GM06990 (cell line): ENCODE data around the gene ID3.

Experiments used
- DNase-seq: peaks from one replicate; pipeline ENCODE4 v3.0.0-alpha.2; 2011; ENCODE audit not compliant: insufficient read length; ENCODE audit errors: extremely low read depth
- H3K27me3 ChIP-seq: replicated peaks from 2 replicates; pipeline ENCODE4 v1.6.0; 2011; ENCODE audit warnings: low read length; ENCODE audit not compliant: control insufficient read depth, insufficient read depth
- H3K36me3 ChIP-seq: 2 replicates; pipeline ENCODE4 v1.5.1; 2011; ENCODE audit warnings: low read length; ENCODE audit not compliant: control insufficient read depth, insufficient read depth
- H3K4me3 ChIP-seq: replicated peaks from 2 replicates; pipeline ENCODE4 v1.5.1; 2011; ENCODE audit warnings: low read depth, mild to moderate bottlenecking, control low read depth, low read length
- TF ChIP-seq, protein P1 (sequence below): IDR thresholded peaks from 2 replicates; pipeline ENCODE4 v1.5.1; 2011; ENCODE audit warnings: low read length, control low read depth, mild to moderate bottlenecking, inconsistent platforms; ENCODE audit not compliant: insufficient read depth, poor library complexity, severe bottlenecking

ID3 gene

DNA sequence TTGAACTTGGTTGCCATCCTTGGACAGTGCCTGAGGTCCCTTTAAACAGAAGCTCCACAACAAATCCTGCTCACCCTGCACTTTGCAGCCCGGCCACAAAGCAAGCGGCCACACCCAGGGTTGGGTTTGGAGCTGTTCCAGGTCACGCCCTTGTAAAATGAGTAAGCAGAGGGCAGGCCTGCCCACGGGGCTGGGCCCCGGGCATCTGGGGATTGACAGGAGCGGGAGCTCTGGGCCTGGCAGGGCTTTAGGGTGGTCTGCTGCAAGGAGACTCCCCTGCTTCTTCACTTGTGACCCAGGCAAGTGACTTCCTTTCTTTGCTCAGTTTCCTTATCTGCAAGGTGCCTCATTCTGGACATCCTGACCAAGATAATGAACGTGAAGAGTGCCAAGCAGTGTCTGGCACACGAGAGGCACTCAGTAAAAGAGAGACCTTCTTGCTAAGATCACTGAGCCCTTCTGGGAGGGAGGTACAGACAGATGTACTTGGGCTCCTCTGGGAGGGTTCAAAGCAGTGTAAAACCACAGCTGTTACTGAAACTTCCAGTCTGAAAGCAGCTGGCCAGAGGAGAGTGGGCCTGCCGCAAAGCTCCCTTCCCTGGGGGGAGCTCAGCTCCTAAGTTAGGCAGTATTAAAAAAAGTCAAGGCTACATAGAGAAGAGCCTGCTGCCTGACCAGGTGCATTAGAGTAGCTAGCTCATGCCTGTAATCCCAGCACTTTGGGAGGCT is 30.9 kb downstream of the ID3 start:
- H3K36me3 ChIP-seq = no peaks in the 10 kb centered on the region; the same call in 1 of the 2 replicates
- TF ChIP-seq, protein P1, sequence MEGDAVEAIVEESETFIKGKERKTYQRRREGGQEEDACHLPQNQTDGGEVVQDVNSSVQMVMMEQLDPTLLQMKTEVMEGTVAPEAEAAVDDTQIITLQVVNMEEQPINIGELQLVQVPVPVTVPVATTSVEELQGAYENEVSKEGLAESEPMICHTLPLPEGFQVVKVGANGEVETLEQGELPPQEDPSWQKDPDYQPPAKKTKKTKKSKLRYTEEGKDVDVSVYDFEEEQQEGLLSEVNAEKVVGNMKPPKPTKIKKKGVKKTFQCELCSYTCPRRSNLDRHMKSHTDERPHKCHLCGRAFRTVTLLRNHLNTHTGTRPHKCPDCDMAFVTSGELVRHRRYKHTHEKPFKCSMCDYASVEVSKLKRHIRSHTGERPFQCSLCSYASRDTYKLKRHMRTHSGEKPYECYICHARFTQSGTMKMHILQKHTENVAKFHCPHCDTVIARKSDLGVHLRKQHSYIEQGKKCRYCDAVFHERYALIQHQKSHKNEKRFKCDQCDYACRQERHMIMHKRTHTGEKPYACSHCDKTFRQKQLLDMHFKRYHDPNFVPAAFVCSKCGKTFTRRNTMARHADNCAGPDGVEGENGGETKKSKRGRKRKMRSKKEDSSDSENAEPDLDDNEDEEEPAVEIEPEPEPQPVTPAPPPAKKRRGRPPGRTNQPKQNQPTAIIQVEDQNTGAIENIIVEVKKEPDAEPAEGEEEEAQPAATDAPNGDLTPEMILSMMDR = no peak

DNA sequence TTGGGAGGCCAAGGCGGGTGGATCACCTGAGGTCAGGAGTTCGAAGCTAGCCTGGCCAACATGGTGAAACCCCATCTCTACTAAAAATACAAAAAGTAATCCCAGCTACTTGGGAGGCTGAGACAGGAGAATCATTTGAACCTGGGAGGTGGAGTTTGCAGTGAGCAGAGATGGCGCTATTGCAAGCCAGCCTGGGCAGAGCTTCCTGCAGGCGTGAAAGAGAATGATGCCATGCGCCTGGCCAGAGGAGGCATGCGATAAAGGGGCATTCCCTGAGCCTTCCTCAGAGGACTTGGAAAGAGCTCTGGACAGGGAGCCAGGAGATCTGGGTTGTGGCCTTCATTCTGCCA is 31.4 kb downstream of the ID3 start:
- H3K4me3 ChIP-seq = 0 out of 2 replicates have a peak overlapping the region, but pooled peaks have one; percentile 15
- no peak for DNase-seq
- TF ChIP-seq, protein P1 = peak; percentile 25
- no peaks in the 10 kb centered on the region; the same call in 1 of the 2 replicates for H3K36me3 ChIP-seq
- no peaks in the 10 kb centered on the region for H3K27me3 ChIP-seq

More for the DNA sequence above, 30.9 kb downstream of the ID3 start:
- Histone ChIP-seq H3K27me3 (no peaks in the 10 kb centered on the region), H3K4me3 (peak overlapping the region; percentile 66)
- peak; percentile 75 for DNase-seq

DNA sequence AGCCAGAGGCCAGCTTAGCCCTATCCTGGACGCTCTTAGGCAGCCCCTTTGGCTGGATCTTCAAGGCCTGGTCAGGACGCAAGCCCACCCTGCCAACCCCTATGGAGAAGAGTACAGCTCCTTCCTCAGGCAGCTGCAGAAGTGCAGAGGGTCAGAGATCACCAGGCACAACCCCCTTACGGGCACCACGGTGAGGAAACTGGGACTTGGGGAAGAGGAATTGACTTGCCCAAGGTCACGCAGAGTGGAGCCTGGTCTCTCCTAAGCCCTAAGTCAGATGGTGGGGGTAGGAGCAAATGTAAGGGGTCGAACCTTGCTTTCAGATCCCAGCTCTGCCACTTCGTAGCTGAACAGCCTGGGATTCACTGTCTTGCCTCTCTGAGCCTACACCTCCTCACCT is 31.9 kb downstream of the ID3 start:
- TF ChIP-seq, protein P1 = no peak
- H3K36me3 ChIP-seq = no peaks in the 10 kb centered on the region; the same call in 1 of the 2 replicates
- DNase-seq = no peak

DNA sequence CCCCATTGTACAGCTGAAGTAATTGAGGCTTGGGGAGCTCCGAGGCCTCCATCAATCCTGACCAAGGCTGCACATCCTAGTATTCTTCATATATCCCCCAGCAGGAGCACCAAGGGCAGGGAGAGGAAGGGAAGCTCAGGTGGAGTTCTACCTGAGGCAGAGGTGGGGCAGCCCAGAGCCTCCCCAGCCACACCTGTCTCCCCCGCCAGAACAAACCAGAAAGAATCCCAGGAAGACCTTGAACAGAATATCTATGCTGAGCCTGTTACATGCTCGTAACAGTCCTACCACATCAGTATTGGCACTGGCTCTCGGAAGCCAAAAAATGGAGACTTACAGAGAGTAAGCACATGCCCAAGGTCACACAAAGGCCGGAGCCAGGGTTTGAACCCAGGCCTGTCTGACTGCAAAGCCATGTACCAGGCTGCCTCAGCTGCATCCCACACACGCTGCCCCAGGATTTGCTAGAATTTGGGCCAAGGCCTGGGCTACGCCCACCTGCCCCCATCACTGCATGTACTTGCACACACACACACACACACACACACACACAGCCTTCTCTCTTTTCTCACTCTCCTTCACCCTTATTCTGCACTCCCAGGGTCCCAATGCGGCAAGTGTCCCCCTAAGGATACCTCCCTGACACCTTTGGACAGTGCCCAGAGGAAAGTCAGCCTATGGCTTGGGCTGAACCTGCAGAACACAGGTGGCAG is 32.8 kb downstream of the ID3 start:
- no peak for DNase-seq
- TF ChIP-seq, protein P1 = no peak
- Histone ChIP-seq H3K36me3 (peaks cover 2% of the 10 kb centered on the region), H3K4me3 (no peak overlapping the region), H3K27me3 (no peaks in the 10 kb centered on the region)

More for the DNA sequence above, 31.9 kb downstream of the ID3 start:
- Histone ChIP-seq H3K27me3 (no peaks in the 10 kb centered on the region), H3K4me3 (no peak overlapping the region)

DNA sequence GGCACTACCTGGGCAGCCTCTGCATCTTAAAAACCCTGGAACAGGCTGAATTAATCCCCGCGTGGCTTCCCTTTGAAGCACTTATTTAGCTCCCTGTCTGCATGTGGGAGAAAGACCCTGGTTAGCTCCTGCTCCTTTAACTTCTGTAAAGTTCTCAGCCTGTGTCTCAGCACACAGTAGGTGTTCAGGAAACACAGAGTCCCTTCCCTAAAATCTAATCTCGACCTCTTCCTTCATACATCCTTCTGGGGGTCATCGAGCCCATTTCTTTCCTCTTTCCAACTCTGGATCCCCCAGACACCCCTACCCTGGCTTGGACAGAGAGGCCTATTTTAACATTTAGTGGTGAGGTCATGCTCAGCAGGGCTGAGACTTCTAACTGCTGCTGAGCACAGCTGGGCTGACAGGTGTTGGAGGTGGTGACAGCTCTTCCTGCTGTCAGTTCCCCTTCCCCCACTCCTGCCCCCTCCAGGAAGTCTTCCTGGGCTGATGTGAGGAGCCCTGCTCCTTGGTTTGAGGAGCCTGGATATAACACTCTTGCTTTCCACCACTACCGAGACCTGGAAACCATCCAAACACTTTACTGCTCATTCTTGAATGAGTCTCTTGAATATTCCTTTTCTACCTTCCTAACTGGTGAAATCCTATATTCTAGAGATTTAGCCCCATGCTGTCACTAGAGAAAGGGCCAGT is 33.6 kb downstream of the ID3 start:
- peaks cover 7% of the 10 kb centered on the region for H3K36me3 ChIP-seq
- H3K27me3 ChIP-seq = no peaks in the 10 kb centered on the region
- TF ChIP-seq, protein P1 = no peak
- H3K4me3 ChIP-seq = no peak overlapping the region
- no peak for DNase-seq
